ENCODE measurements around the gene CSH1.

GRCh38 chr17:63855185-63855584, 41.2 kb downstream of the CSH1 start:
- TF ChIP-seq CTCF (IDR thresholded peaks at IDR 0.05; ENCODE audit: insufficient read depth, low read depth, low read length): no peak
- TF ChIP-seq EZH2 (IDR thresholded peaks at IDR 0.05; ENCODE audit: insufficient read depth, low read length): no peak

Data from astrocyte (in vitro differentiated cells and primary cell).